Activated CD4-positive, alpha-beta memory T cell treated with anti-CD3 and anti-CD28 coated beads, Interleukin-2, amount 10 ng/mL, durations not matched to agents 7 days and 5 days (primary cell): ENCODE results near the gene UPB1. TPM values are rescaled to one million over a fixed set of nuclear protein-coding genes. Genes with fewer than 3 reads are reported as not detected.
A peak's percentile ranks its signal among the peaks of the same experiment; 100 is the strongest.

Source experiments
- CTCF ChIA-PET: fragments of 350-600 bp; sonication (Branson Sonifier 250); formaldehyde crosslinking; loops from one replicate; lab custom pipeline; 2021; ENCODE audit warnings: antibody characterized with exemption, inconsistent platforms; lab: Charles Lee
- POLR2A ChIA-PET: fragments of 350-600 bp; sonication (Branson Sonifier 250); formaldehyde crosslinking; loops from one replicate; lab custom pipeline; 2021; ENCODE audit warnings: antibody characterized with exemption; lab: Charles Lee
- DNase-seq: peaks from one replicate; pipeline ENCODE4 v3.0.0-alpha.2; 2020
- H3K27ac Mint-ChIP-seq: one replicate; pipeline ENCODE4 v1.8.0; 2021; ENCODE audit warnings: mild to moderate bottlenecking, mixed read lengths
- H3K27me3 Mint-ChIP-seq: one replicate; pipeline ENCODE4 v1.8.0; 2021; ENCODE audit warnings: mixed read lengths
- H3K36me3 Mint-ChIP-seq: one replicate; pipeline ENCODE4 v1.8.0; 2021; ENCODE audit warnings: low read depth, mixed read lengths
- H3K4me1 Mint-ChIP-seq: one replicate; pipeline ENCODE4 v1.8.0; 2021; ENCODE audit warnings: mixed read lengths
- H3K4me3 Mint-ChIP-seq: one replicate; pipeline ENCODE4 v1.8.0; 2021; ENCODE audit warnings: mild to moderate bottlenecking, mixed read lengths
- H3K9me3 Mint-ChIP-seq: one replicate; pipeline ENCODE4 v1.8.0; 2021; ENCODE audit warnings: mixed read lengths
- total RNA-seq, 2 experiments: library from RNA; stranded (reverse); gene quantifications; one replicate each; pipeline ENCODE4 v1.2.3, GENCODE V29; 2021

Gene UPB1
- total RNA-seq, 2 experiments from 2014 or later: 0.30 to 0.33 TPM

DNA sequence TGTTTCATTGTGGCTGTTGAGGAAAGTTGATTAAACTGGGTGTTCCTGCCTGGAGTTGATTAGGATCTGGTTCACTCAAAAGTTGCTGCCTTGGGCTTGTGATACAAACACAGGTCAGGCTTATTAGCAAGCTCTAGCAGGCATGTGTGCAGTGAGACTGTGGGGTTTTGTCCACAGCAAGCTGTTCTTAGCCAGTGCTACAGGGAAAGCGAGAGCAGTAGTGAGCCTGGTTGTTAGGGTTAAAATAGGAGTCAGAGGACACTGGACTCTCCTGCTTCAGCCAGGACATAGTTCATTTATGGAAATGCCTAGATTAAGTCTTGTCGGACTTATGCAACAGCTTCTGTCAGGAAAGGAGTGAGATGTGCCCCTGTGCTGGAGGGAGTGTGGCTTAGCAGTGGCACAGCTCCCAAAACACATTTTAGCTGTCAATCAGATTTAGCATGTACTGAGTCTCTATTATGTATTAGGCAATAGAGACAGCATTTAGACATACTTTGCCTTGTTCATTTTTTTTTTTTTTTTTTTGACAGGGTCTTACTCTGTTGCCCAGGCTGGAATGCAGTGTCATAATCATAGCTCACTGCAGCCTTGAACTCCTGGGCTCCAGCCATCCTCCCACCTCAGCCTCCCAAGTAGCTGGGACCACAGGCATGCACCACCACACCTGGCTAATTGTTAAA lies 69.4 kb downstream of the UPB1 start:
- POLR2A ChIA-PET: interaction anchor here (1.0 kb wide), 1 partner anchor 8 kb away, joined by 5 read pairs; no protein-coding TSS in a partner anchor

DNA sequence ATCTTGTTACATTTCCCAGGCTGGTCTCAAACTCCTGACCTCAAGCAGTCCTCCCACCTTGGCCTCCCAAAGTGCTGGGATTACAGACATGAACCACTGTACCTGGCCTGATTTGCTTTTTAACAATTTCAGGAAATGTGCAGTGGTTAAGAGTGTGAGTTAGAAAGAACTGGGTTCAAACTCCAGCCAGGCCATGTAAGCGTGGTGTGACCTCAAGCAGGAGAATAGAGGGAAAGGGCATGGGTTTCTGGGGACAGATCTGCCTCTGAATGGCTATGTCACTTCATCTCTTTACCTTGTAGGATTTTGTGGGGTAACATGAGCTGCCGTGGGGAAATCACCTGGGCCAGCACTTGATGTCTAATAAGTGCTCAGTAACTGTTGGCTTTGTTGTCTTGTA lies 69.9 kb downstream of the UPB1 start:
- POLR2A ChIA-PET: no interaction called here
- H3K9me3 Mint-ChIP-seq: no peaks in the 10 kb centered on the region
- H3K4me3 Mint-ChIP-seq: no peak overlapping the region
- CTCF ChIA-PET: no interaction called here
- H3K27me3 Mint-ChIP-seq: no peaks in the 10 kb centered on the region
- H3K36me3 Mint-ChIP-seq: peaks cover 54% of the 10 kb centered on the region
- H3K27ac Mint-ChIP-seq: no peak overlapping the region
- H3K4me1 Mint-ChIP-seq: peaks cover 26% of the 10 kb centered on the region
- no peak for DNase-seq

More for the DNA sequence above, 69.4 kb downstream of the UPB1 start:
- peaks cover 29% of the 10 kb centered on the region for H3K4me1 Mint-ChIP-seq
- H3K27me3 Mint-ChIP-seq: no peaks in the 10 kb centered on the region
- peaks cover 52% of the 10 kb centered on the region for H3K36me3 Mint-ChIP-seq
- H3K9me3 Mint-ChIP-seq: no peaks in the 10 kb centered on the region
- no peak overlapping the region for H3K4me3 Mint-ChIP-seq
- DNase-seq: no peak
- CTCF ChIA-PET: no interaction called here
- no peak overlapping the region for H3K27ac Mint-ChIP-seq

DNA sequence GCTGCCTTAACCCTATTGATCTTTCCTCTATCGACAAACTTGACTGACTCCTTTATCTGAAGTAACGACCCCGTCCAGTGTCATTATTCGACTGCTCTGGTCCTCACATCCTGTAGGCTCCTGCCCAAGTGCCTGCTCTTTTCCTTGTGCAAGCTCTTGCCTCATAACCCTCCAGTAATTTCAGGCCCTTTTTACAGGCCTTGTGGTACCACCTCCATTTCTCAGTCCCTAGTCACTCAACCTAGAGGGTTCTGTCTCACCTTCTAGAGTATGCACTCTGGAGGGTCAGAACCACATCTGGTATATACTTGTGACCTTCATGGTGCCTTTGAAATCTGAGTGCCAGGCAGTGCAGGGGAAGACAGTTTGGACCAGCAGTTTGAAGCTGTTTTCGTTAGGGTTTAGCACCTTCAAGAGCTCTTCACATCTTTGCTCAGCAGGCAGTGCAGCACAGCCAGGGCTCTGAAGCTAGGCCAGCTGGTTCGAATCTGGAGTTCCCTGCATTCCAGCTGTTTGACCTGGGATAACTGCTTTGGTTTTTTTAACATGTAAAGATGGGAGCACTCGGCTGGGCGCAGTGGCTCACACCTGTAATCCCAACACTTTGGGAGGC lies 71.9 kb downstream of the UPB1 start:
- H3K27ac Mint-ChIP-seq: peak overlapping the region; percentile 5

GRCh38 chr22:24567668-24568067 lies 72.5 kb downstream of the UPB1 start:
- DNase-seq: no peak
- Mint-ChIP-seq H3K4me3 (no peak overlapping the region), H3K36me3 (peaks cover 59% of the 10 kb centered on the region), H3K4me1 (peaks cover 16% of the 10 kb centered on the region), H3K9me3 (no peaks in the 10 kb centered on the region), H3K27me3 (no peaks in the 10 kb centered on the region), H3K27ac (no peak overlapping the region)
- POLR2A ChIA-PET: no interaction called here
- CTCF ChIA-PET: no interaction called here

More for the DNA sequence above, 71.9 kb downstream of the UPB1 start:
- H3K36me3 Mint-ChIP-seq: peaks cover 57% of the 10 kb centered on the region
- DNase-seq: no peak
- no peaks in the 10 kb centered on the region for H3K9me3 Mint-ChIP-seq
- no peak overlapping the region for H3K4me3 Mint-ChIP-seq
- POLR2A ChIA-PET: no interaction called here
- H3K27me3 Mint-ChIP-seq: no peaks in the 10 kb centered on the region
- peaks cover 18% of the 10 kb centered on the region for H3K4me1 Mint-ChIP-seq
- CTCF ChIA-PET: no interaction called here

DNA sequence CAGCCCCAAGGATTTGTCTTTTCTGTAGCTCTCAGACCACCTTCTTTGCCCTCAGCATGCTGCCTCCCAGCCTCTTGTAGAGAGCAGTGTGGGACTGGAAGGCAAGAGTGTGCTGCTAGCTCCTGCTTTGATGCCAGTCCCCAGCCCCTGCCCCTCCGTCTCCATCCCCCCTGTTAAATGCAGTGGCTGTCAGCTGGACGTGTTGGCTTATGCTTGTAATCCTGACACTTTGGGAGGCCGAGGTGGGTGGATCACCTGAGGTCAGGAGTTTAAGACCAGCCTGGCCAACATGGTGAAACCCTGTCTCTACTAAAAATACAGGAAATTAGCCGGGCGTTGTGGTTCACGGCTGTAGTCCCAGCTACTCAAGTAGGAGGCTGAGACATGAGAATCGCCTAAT lies 76.1 kb downstream of the UPB1 start:
- ChIA-PET CTCF (no interaction called here), POLR2A (interaction anchor here (2.2 to 2.7 kb wide), 2 partner anchors 13 to 16 kb away, joined by 6 to 15 read pairs; partner anchors contain the start of genes GUCD1 and SNRPD3)
- Mint-ChIP-seq H3K4me3 (no peak overlapping the region), H3K9me3 (no peaks in the 10 kb centered on the region), H3K27ac (no peak overlapping the region), H3K36me3 (peaks cover 67% of the 10 kb centered on the region), H3K4me1 (peaks cover 2% of the 10 kb centered on the region), H3K27me3 (no peaks in the 10 kb centered on the region)
- DNase-seq: no peak

- CTCF ChIA-PET: no interaction called here
- no peaks in the 10 kb centered on the region for H3K27me3 Mint-ChIP-seq
- H3K36me3 Mint-ChIP-seq: peaks cover 40% of the 10 kb centered on the region
- H3K4me1 Mint-ChIP-seq: no peaks in the 10 kb centered on the region
- H3K27ac Mint-ChIP-seq: no peak overlapping the region
- POLR2A ChIA-PET: interaction anchor here (0.8 kb wide), 1 partner anchor 28 kb away, joined by 3 read pairs; no protein-coding TSS in a partner anchor
- no peak for DNase-seq
- H3K4me3 Mint-ChIP-seq: no peak overlapping the region
- no peaks in the 10 kb centered on the region for H3K9me3 Mint-ChIP-seq
These were observed 81.6 kb downstream of the UPB1 start for GRCh38 chr22:24576778-24577177.

Other genes starting within 250 kb of the UPB1 start
- 10 to 100 TPM; 33.2 to 37.9 TPM for gene SPECC1L, start 224.5 kb upstream of the UPB1 start, total RNA-seq
- gene ADORA2A, start 67.7 kb upstream of the UPB1 start, total RNA-seq: 10 to 100 TPM; 19.7 to 19.8 TPM
- 100 to 1,000 TPM; 115 to 118 TPM for gene GUCD1, start 59.8 kb downstream of the UPB1 start, total RNA-seq
- gene SNRPD3, start 60.7 kb downstream of the UPB1 start, total RNA-seq: 10 to 100 TPM; 87.1 to 93.5 TPM
- 1 to 10 TPM in 1 of 2 experiments, under 1 TPM in 1; 0.93 to 2.1 TPM for gene LRRC75B, start 97.7 kb downstream of the UPB1 start, total RNA-seq
- gene GGT1, start 107.9 kb downstream of the UPB1 start, total RNA-seq: 10 to 100 TPM; 64.6 to 68.4 TPM